GM18520 (cell line): Measurements from ENCODE around the gene AKAP13.

ENCODE experiments used
- ATAC-seq: cut with Tn5 transposase; IDR thresholded peaks from one replicate; pipeline ENCODE4 v1.9.1; 2021; ENCODE audit not compliant: unreplicated experiment

Gene AKAP13

DNA sequence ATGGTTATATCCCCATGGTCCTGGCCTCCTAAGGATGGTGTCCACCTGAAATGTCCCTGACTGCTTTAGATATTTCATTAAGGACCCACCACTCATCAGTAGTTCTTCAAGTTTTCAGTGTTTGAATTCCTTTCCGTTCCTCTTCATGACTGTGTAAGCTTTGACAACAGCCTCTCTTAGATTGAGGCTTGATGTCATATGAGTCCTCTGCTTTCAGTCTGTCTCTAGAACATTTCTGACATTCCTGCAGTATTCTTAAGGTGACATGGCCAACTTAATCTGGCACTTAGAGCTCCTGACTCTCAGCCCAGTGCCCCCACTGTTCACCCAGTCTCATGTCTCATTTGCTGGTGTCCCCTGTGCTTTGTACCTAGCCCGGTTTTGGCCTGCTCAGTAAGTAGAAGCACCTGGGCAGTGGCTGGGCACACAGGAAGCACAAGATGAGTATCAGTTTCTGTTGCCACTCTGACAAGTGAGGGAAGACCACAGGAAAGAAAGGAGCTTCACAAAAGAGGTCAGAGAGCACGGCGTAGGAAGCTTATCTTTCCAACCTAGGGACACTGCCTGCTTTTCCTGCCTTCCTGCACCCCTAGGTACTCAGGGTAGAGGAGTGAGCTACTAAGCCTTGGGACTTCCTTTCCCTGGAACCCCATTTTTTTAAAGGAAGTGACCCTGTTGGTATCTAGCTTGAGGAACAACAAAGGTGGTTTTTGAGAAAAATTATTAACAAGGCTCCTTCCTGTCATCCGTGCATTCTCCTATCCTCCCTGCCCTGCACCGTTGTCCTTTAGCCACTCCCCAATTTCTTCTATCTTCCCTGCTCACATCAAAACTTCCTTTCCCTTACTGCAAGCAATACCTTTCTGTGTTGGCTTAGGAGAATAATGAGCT lies 311.2 kb downstream of the AKAP13 start:
- ATAC-seq: peak; percentile 26

DNA sequence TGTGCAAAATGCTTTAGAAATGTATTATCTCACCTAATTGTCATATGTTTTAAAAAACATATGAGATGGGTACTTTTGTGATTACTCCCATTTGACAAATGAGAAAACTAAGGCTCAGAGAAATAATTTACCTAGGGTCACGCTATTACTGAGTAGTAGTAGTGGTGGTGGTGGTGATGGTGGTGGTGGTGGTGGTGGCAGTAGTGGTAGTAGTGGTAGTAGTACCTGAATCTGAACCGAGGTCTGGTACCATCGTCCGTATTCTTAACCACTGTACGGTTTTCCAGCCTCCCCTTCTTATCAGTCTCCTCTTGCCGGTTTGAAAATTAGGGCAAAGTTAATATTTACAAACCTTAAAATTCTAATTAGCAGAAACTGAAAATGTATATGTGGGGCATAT lies 311.9 kb downstream of the AKAP13 start:
- no peak for ATAC-seq

DNA sequence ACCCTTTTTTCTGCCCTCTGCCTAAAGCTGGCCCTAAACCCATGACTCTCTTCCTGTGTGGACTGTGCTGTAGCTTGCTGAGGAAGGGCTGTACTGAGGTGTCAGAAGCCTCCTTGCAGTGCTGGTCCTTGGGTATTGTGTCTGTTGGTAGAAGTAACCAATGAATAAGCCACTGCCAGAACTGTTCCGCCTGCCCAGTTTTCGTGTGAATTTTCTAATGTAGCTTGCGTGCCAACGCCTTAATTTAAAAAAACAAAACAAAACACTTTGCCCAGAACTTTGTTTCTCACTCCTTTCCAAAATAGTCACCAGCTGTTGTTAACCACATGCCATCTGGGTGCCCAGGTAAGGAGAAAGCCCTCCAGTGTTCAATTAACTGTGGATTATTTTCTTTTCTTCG lies 312.5 kb downstream of the AKAP13 start:
- ATAC-seq: peak; percentile 49

DNA sequence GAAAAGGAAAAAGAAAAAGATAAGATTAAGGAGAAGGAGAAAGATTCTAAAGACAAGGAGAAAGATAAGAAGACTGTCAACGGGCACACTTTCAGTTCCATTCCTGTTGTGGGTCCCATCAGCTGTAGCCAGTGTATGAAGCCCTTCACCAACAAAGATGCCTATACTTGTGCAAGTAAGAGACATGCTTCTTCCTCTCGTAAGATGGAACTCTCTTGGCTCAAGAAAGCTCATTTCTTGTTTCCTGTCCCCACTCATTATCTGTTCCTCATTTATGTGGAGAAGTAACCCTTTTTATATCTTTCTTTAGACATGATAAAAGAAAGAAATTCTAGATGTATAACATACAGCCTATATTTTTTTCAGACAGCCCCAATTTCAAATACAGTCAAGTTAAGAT lies 312.9 kb downstream of the AKAP13 start:
- ATAC-seq: peak; percentile 3

DNA sequence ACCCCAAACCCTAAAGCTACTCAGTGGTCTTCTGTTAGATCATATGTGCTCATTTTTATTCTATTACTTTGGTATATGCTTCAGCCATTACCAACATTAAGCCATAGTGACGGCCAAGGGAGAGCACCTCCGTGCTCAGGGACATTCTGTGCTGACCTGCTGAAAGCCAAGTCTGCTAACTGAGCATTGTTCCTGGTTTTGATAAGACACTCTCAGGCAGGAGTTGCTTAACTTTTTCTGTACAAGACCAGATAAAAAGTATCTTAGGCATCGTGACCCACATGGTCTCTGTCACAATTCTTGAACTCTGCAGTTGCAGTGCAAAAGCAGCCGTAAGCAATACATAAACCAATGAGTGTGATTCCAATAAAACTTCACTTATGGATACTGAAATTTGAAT lies 313.7 kb downstream of the AKAP13 start:
- no peak for ATAC-seq

DNA sequence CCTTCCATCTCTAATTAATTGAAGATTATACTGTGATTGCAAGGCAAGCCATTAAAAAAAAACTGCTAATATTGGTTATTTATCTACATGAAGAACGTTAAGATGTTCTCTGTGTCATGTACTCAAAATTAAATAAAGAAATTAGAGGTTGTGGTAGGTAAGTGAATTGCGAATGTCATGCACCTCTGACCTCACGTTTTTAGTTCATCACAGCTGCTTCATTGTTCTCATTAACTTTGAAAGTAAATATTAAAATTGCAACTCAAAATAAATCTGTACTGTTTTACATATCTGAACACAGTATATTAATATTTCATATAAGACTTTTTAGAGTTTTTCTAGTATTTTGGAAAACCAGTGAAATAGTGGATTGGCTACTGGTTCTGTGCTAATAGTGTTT lies 320.4 kb downstream of the AKAP13 start:
- ATAC-seq: no peak

DNA sequence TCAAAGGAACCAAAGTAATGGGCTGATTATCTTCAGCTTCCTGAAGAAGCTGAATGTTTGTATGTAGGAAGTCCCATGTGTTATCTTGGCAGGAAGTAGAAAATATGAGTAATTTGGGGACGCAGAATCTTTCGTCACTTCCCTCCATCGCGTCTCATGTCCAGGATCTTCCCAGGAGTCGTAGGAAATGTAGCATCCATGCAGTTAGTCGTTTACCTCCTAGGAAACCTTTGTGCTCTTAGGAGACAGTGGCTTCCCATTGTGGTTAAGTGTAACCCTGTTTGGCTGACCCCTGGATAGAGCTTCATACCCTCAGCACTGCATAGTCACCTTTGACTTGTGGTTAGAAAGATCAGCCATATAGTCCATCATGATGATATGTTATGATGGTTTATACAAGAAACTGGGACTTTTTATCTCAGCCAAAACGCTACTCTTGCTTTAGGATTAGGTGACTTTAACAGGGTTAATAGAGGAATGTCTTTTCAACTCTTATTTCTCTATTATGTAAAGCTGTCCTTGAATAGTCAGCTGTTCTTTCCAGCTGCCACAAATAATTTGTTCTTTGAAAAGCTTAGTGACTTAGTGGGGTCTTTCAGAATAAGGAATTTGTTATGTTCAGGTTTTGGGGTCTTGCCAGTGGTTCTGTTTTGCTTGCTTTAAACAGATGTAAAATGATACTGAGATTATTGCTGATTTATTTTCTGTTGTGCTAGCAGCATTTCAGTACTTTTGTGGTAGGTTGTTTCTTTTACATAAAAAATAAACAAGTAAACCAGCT lies 322.1 kb downstream of the AKAP13 start:
- no peak for ATAC-seq

DNA sequence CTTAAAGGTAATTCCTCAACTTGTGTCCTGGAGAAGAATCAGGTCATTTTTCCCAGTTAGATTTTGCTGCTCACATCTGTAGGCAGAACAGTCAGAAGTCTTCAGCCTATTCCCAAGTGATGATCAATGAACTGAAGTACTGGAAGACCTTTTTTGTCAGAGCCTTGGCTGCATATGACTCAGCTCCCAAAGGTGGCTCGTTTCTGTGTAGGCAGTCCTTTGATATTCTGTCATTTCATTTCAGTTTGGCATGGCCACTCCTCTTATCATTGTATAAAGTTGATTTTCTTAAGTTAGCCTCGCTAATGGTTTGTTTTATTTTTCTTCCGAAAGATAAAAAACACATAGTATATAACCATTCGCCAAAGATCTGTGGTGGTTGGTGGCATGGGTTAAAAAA lies 323.7 kb downstream of the AKAP13 start:
- ATAC-seq: no peak

DNA sequence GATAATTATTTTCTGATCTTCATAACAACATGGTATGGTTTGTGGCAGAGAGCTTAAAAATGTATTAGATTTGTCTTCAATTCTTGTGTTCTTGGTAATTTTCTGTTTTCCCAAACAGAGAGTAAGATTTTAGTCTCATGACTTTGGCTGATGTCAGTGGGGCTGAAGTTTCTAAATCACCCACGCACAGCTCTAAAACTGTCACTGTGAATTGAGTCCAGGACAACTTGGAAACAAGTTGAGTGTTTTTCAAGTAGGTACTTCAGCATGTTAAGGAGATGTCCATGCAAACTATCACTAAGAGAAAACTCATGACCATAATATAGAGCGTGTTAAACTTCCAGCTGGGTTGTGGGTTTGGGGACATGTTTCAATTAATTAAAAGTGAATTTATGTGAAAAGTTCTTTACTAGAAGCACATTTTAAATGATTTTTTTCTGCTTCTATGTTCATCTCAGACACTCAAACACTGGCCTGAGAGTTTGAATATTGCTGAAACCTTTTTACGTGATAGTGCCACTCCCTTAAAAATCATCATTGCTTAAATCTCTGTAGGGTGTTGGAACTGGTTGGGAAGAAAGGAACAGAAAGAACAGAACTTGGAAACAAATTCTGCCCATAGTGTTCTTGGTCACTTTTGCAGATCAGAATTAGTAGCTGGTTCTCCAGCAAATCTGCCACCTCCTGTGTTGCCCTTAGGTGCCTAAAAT lies 324.5 kb downstream of the AKAP13 start:
- no peak for ATAC-seq

DNA sequence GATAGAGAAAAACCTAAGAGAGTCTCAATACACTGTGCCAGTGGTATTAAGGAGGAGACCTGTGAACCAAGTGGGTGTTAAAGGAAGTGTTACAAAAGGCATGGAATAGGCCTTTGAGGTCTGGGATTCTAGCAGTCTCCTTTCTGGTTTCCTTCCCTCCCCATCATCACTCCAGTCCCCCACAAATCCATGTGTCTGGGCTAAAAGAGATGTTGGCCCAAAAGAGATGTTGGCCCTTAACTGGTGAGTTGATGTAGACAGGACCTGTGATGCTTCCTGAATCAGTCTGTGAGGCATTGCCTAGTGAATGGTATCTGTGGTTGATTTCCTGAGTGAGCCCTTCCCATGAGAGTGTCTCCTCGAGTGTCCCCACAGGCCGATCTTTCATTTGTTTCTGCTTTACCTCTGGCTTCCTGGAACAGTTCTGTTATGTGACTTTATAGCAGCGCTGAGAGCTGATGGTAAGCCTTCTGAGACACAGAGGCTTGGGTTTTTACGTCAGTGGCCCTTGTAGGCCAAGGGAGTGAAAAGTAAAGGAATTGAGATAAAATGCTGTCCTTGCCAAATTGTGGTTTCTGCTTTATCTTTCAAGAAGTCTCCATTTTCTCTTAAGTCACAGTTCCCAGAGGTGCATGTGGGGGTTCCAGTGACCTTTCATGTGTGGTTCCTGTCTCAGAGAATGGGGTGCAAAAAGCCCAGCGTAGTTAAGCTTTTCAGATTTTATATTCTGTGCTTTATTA lies 326.5 kb downstream of the AKAP13 start:
- no peak for ATAC-seq

DNA sequence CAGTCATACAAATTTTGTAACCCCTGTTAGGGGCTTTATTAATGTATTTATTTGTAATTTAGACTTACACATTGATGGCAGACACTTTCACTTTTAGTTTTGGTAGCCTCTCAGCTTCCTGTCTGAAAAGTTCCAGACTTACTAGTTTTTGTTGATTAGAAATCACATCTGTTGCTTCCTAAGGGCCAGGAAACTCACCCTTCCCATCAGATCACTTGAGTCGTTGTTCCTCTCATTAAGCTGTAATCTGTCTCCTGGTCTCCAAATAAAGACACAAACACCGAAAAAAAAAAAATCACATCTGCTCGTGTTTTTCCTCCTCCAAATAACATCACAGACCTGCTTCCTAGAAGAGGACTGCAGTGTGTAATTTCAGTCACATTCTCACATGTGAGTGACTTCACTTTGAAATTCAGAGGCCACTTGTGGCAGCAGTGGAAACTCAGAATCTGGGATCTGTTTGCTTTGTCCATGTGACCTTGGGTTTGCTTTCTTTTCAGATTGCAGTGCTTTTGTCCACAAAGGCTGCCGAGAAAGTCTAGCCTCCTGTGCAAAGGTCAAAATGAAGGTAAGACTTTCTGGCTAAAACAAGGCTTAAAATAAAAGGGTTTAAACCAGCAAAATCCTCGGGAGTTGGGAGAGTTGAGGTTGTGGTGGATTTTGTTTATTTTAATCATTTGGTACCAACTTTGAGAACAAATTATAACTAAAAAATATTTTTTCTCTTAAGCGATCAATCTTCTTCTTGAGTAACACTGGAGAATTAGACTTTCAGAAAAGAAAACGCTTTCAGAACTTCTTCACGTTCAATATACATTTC lies 327.3 kb downstream of the AKAP13 start:
- ATAC-seq: no peak

DNA sequence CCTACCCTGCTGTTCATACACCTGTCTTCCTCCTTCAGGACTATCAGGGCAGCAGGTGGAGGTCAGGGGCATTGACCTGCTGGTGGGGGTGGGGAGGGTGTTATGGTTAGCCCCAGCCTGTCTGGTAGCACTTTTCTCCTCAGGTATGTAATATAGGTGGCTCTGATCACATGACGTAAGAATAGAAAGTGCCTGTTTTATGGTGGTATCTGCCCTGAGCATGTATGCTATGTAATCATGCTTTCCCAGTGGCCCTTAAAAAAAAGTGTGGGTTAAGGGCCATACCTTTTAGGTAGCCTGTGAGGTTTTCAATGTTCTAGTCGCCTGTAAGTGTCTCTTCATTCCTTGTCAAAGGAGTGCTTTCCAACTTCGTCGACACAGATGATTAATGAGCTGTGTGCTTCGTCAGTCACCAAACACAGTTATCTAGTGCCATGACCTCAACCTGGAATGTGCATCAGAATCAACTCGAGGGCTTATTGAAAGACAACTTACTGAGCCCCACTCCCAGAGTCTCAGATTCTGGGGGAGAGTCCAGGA lies 328.1 kb downstream of the AKAP13 start:
- no peak for ATAC-seq

DNA sequence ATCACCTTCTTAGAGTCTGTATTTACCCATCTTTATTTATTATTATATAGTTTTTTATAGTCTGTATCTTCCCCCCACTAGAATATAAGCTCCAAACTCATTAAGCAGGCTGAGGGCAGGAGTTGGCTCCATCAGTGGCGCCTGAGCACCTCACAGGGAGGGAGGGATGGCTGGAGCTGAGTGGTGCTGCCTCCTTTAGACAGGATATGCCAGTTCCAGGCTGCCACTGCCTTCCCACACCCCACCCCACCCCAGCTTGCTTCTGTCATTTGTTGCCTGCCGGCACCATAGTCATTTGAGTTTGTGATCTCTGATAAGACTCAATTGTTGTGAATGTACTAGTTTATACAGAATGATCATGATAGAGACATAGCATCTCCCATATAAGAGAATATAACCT lies 328.8 kb downstream of the AKAP13 start:
- ATAC-seq: no peak

DNA sequence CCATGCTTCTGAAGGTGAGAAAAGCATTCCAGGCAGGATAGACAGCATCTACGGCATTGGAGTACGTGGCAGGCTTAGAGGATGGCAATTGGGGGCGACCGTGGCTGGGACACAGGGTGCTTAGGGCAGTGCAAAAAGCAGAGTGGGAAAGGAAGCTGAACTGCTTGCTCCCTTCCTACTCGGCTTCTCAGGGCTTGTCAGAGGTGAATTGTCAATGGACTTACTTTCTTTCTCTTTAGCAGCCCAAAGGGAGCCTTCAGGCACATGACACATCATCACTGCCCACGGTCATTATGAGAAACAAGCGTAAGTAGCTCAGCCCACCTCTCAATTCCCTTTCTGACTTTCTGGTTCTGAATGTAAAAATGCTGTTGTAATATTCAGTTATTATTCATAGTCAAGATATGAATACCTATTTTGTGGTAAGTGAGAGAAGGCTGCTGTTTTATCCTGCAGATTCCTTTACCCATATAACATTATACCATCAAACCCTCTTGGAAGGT lies 330.0 kb downstream of the AKAP13 start:
- peak; percentile 53 for ATAC-seq

DNA sequence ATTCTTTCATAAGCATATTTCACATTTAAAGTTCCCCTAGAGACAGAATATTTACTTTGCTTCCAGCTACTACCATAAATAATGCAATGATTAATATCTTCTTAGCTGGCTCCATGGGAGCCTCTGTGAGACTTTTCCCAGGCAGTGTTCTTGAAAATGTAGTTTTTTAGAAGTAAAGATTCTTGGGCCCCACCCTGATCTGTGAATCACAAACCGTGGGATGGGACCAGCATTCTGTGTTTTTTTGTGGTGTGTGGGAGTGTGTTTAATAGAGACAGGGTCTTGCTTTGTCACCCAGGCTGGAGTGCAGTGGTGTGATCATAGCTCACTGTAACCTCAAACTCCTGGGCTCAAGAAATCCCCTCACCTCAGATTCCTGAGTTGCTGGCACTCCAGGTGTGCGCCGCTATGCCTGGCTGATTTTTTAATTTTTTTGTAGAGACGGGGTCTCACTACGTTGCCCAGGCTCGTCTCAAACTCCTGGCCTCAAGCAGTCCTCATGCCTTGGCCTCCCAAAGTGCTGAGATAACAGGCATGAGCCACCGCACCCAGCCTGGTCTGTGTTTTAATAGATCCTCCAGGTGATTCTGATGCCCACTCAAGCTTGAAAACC lies 331.3 kb downstream of the AKAP13 start:
- ATAC-seq: no peak

DNA sequence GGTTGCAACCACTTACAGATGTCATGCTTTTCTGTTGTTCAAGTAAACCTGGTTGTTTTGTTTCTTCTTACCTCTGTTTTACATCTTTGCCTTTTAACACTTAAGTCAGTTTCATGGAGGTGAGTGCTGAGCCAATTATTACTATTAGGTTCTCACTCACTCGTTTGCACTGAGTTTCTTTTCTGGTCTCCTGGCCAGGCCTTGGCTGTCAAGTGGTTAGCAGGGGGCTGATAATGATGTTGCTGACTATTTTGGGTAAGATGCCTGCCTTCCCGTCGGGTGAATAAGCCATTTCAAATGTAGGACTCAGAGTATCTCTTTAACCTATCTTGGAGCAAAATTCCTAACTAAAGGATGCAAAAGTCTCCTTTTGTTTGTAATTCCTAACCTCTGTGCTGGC lies 335.9 kb downstream of the AKAP13 start:
- ATAC-seq: no peak

DNA sequence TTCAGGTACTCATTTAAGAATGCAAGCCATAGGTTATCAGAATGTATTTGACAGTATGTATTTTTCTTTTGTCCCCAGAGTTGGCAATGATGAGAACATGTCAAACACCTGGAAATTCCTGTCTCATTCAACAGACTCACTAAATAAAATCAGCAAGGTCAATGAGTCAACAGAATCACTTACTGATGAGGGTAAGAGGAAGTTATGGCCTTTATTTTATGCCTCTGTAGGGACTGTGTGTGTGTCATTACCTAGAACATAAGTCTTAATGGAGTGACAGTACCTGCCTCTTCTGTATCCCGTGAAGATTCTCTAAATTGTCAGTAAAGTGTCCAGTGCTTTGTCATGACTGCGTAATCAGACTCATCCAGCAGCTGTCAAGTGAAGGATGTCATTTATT lies 336.8 kb downstream of the AKAP13 start:
- ATAC-seq: no peak

DNA sequence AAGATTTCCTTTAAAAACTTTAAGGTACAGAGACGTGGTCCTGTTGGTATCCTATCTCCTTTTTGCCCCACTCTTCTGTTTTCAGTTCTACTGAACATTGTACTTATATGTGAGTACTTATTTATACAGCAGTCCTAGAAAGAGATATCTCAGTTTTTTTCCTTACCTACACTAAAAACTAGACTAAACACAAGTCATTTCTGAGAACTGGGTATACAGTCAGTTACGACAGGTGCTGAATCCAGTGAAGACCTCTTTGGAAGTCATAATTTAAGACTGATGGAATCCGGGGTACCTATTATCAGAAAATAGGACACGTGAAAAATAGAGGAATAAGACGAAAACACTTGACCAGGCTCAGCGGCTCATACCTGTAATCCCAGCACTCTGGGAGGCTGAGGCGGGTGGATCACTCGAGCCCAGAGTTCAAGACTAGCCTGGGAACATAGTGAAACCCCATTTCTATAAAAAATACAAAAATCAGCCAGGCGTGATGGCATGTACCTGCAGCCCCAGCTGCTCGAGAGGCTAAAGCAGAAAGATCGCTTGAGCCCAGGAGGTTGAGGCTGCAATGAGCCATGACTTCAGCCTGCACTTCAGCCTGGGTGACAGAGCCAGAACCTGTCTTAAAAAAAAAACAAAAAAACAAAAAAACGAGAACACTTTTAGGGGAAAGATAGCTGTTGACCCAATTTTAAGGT lies 338.0 kb downstream of the AKAP13 start:
- no peak for ATAC-seq

DNA sequence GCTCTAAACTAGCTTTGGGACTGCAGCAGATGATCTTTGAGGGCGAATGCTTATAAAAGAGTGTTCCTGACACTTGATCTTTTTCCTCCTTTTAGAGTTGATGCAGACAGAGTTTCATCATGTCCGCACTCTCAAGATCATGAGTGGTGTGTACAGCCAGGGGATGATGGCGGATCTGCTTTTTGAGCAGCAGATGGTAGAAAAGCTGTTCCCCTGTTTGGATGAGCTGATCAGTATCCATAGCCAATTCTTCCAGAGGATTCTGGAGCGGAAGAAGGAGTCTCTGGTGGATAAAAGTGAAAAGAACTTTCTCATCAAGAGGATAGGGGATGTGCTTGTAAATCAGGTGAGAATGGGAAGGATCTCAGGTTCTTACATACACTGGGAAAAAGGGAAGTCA lies 338.6 kb downstream of the AKAP13 start:
- no peak for ATAC-seq
